Ammon's horn (tissue), 1 donor: ENCODE measurements around the gene TBC1D9B.

Experiments used
- DNase-seq: peaks from one replicate; pipeline ENCODE4 v3.0.0-alpha.2; 2016; ENCODE audit warnings: low spot score

The TBC1D9B gene

DNA sequence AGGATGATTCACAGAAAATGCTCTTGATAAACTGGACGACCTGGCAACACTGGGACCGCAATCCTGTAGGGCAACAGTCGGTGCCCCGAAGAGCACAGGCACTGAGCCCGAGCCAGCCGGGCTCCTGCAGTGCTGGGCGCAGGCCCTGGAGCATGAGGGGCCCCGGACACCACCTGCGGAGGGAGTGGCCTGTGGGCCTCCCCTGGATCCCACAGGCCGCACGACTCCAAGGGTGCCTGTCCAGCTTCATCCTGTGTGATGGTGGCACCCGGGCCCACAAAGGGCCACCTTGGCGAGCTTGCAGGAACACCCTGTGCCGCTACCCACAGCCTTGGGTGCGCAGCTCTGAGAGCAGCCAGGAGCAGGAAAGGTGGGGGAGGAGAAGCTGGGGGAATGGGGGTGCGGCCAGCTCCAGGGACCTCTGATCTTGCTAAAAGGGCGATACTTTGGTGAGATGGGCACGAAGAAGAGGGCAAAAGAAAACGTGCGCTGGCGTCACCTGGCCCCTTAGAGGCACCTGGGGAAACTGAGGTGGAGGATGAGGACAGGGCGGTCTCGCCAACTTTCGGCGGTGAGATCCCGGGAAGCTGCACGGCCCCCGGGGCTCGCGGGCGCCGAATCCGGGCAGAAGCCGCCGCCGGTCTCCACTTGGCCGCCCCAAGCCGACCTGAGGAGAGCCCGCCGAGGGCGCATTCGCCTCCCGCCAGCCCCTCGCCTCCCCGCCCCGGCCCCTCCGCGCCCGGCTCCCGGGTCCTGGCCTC, 722 bp downstream of the TBC1D9B start:
- peak; percentile 34 for DNase-seq

DNA sequence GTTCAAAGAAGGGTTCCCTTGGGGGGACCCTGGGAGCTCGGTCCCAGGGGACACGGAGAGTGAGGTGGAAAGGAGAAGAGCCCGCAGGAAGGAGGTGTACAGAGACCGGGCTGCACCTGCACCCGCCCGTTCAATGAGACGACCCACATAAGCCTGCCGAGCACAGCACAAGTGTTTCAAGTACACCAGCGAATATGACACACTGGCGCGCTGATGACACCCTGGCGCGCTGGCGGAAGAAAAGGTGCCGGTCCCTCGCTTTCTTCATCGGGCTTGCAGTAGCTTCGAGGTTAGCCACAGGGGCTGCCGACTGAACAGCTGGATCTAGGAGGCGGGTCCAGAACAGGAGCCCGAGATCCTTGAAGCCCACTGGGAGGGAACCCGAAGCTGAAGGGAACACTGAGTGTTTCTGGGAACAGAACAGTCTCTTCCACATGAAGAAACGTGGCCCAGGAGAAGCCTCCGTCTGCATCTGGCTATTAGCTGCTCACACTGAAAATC, 1.4 kb downstream of the TBC1D9B start:
- no peak for DNase-seq

DNA sequence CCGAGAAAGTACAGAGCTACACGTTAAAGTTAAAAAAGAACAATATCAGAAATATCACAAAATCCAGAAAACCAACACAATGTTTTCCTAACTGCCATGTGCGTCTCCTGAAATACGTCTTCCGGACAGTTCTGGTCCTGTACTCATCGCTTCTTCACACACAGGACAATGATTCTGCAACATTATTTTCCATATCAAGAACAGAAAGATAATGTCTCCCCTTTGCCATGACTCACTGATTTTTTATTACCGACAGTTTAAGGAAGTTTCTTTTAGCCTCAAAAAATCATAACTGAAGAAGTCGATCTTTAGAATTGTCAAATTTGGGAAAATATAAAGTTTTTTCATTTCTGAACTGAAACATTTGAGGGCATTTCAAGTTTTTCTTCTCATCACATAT, 2.5 kb downstream of the TBC1D9B start:
- no peak for DNase-seq

DNA sequence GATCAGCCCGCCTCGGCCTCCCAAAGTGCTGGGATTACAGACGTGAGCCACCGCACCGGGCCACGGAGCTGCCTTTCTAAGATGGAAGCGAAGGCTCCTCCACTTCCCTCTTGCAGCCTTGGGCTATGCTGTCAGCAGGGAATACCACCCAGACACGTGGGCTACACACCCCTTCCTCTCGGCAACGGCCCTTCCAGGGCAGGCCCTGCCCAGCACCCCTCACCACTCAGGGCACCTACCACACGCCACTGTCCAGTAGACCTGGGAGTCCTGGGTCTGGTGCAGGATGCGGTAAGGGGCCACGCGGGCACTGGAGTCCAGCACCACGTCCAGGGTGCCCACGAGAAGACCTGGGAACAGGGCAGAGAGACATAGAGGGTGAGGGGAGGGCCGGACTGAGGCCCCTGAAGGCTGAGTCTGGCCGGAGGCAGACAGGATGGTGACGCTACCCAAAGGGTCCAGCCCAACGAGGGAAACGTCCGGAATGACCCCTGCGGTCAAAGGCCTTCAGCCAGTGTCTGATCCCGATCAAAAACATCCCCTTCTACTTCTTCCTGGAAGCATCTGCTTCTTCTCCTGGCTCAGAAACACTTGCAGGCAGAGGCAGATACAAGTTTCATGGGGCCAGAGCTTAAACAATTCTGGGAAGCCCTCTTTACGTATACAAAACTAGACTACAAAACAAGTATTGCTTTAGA, 3.1 kb downstream of the TBC1D9B start:
- DNase-seq = no peak

DNA sequence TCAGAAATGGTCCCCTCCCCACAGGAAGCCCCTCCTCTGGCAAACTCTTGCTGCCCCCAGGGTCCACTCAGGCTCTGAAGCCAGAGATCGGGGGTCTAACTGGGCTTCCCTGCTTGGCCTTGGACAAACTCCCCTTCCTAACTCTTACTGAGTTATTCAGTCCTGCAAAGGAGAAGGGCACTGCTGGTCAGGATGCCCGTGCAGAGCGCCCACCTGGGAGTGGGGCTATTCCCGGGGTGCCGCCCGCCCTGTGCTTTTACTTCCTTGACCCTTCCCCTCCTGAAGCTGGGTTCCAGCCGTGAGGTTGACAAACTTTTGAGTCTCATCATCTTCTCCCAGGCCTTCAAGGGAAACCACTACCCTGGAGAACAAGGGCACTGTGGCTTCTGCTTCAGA, 4.9 kb downstream of the TBC1D9B start:
- no peak for DNase-seq

DNA sequence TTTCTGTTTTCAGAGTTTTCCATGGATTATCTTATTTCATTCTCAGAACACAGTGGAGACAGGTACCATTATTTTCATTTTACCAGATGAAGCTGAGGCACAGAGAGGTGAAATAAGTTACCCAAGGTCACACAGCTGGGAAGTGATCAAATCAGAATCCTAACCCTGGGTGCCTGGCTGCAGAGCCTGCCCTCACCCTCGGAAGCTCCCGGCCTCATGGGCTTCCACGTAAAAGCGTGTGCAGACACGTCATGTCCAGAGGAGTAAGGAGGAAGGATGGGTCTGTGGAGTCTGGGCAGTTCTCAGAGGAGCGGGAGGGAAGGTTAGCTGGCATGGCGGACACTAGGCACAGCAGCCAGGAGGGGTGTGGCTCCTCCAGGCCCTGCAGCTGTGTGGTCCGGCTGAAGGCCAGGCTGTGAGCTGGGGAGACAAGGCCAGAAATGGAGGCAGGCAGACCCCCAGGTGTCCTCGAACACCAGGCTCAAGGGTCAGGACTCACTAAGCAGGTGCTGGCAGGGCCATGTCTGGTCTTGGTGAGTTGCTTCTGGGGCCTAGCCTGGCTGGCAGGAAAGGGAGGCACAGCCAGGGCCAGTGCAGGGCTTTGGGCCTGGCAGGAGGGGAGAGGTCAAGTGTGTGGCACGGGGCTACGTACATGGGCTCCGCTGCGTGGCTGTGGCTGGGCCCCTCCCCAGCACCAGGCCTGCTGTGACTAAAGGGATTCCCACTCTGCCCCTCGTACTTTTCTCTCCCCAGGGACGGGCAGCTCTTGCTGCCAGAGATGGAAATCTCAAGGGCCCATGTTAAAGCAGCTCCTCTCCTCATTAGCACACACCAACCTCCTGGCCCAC, 5.6 kb downstream of the TBC1D9B start:
- no peak for DNase-seq

- peak; percentile 45 for DNase-seq
These were observed 6.2 kb downstream of the TBC1D9B start for GRCh38 chr5:179901462-179901861.

GRCh38 chr5:179900711-179901110, 7.0 kb downstream of the TBC1D9B start:
- peak; percentile 43 for DNase-seq

- DNase-seq = no peak
These were observed 7.5 kb downstream of the TBC1D9B start for GRCh38 chr5:179900206-179900605.

DNA sequence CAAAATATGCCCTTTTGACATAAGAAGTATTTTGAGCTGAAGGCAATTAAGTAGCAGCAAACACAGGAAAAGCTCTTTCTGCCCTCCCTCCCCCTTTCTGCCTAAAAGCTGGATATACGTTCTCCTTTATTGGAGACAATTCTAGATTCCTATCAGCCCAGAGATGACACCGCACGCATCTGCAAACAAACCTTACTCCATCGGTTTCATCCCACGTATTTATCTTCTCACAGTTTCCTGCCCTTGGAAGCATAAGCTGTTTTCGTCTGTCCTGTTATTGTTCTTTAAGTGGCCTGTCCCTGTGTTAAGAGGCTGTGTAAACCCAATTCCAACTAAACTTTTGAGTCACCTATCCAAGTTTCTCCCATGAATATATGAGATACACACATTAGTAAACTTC, 11.8 kb downstream of the TBC1D9B start:
- DNase-seq = no peak

DNA sequence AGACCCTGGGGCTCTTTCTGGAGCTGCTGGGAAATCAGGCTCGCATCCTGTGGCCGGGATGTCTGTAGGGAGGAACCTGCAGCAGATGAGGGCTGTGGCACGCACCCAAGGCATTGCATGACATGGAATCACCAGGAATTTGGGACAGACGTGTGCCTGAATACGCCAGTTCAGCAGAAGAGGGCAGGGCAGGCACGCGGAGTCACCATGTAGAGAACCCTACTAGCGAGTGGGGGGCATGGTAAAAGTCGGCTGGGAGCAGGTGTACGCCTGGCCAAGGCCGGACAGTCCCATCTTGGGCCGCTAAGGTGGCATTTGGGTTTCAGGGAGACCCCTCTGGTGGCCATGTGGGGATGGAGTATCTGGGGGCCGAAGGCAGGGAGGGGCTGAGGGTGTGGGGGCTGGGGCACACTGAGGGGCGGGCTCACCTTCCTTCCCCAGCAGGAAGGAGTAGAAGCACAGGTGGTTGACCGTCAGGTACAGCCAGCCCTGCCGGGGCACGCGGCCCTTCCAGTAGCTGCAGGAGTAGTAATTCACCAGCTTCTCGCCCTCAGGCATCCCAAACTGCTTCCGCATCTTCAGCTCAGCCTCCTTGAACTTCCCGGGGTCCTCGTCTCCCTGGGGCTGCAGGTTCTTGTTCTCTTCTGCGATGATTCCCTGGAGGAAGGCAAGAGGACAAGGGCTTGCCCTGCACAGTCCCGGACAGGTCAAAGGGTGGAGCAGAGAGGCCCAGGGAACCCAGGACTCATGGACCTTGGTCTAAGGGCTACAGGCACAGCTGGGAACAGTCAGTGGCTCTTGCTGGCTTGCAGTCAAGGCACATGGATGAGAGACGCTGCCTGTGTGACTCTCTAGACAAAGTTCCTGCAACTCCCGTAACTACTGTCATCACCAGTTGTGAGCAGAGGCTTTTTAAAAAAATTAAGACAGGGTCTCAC, 13.5 kb downstream of the TBC1D9B start:
- no peak for DNase-seq

DNA sequence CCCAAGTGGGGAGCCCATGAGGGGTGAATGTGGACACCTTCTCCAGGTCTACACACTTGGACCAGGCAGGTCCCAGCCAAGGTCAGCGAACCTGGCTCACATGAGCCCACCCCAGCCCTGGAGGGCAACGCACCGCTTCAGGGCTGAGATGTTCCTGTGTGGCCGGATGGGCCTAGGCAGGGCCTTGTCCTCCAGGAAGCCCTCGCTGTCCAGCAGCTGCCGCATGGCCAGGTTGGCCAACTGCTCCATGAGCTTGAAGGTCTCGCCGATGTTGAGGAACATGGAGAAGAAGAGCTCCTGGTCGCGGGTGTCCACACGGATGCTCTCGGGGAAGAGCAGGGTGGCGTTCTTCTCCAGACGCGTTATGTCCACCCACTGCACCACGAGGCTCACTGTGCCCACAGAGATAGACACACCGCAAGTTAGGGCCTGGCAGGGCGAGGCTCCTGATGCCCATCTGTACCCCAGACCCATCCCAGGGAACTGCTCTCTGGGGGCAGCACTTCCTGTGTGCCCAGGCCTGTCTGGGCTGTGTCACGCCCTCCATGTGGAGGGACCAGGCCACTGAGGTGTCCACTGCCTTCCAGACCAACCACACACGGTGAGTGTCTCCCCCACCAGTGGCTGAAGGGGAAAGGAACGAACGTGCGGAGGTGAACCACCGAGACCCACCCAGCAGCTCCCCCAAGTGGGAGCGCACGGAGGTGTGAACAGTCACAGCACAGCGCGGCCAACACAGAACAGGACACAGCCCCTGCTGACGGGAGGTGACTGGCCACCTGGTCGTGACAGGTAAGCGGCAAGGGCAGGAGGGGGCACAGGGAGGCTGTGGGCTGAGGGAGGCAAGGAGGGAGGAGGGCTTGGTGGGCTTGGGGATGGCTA, 14.4 kb downstream of the TBC1D9B start:
- DNase-seq = no peak

- DNase-seq = no peak
These were observed 15.4 kb downstream of the TBC1D9B start for GRCh38 chr5:179892255-179892654.

GRCh38 chr5:179890751-179891682, 16.7 kb downstream of the TBC1D9B start:
- no peak for DNase-seq

- no peak for DNase-seq
These were observed 17.8 kb downstream of the TBC1D9B start for GRCh38 chr5:179889885-179890284.

DNA sequence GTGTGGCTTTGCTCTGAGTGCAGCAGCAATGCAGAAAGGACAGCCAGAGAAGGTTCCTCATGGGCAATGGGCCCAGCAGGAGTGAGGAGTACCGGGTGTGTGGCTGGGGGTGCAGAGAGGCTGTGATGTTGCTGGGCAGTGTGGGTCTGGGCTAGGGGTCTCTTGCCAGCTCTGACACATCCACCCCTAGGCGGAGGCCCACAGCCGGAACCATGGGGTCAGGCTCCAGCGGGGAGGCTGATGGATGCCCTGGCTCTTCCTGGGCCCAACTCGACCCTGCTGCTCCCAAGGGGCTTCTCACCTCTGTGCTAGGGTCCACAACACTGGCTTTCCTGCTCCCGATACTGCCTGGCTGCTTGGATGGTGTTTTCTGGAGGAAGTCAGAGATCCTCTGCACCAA, 19.9 kb downstream of the TBC1D9B start:
- DNase-seq = no peak

- no peak for DNase-seq
These were observed 20.6 kb downstream of the TBC1D9B start for GRCh38 chr5:179887095-179887494.

DNA sequence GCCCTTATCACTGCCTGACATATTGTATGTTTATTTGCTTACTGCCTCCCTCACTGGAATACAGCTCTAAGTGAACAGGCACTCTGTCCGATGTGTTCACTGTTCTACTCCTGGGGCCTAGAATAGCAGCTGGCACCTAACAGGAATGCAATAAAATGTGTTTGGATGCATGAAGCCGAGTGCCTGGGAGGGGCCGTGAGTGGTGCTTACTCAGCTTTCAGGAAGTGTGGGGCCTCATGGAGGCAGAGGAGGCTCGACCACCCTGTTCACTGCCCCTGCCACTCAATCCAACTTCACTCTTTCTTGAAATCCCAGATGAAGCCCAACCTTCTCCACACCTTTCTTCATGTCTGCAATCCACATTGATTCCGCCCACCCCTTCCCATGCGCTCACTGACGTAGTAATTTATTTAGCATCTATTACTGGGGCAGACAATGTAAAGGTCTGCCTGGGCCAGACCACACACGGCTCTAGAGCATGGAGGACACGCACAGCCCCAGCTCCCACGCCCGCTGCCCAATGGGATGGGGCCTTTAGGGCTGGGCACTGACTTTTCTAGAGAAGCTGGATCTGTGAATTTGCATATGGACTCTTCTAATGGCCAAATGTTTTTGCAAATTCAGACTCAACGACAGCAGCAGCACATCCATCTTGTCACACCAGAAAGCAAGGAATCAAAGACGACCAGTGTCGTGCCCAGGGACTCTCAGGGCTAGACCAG, 21.3 kb downstream of the TBC1D9B start:
- peak; percentile 28 for DNase-seq
